Measurements from ENCODE around the gene SOCS3. TPM values are rescaled to one million over a fixed set of nuclear protein-coding genes. Genes with fewer than 3 reads are reported as not detected.
"Not testable (repeated sequence)": the region's sequence is repeated elsewhere in the genome, so short reads cannot be mapped to it uniquely, and the experiment has no call there.

The SOCS3 gene
- total and polyA plus RNA-seq, 2 experiments from 2014 or later = 13.2 to 32.9 TPM

GRCh38 chr17:78332991-78333390 is 26.9 kb downstream of the SOCS3 start (continued):
- TF ChIP-seq ZNF462 (CRISPR knock-in tag; IDR thresholded peaks at IDR 0.05) (no peak), EZH2 (IDR thresholded peaks at IDR 0.05; ENCODE audit: low read depth, unreplicated experiment) (no peak), CTCF (conservative IDR thresholded peaks at IDR 0.05; ENCODE audit: low read depth in 2 of 2) (no peak), NANOG (IDR thresholded peaks at IDR 0.05; ENCODE audit: borderline replicate concordance) (no peak)

GRCh38 chr17:78331355-78331754 is 28.5 kb downstream of the SOCS3 start:
- H3K9me3 Mint-ChIP-seq; H3K9me2 ChIP-seq (ENCODE audit: insufficient read depth); H3K4me3 Mint-ChIP-seq; H3K27me3 ChIP-seq (ENCODE audit: insufficient read depth); H3K4me3 ChIP-seq; H4K20me1 ChIP-seq (replicated peaks; ENCODE audit: insufficient read depth); H3K27ac Mint-ChIP-seq; DNase-seq (ENCODE audit: low spot score); H3K27ac ChIP-seq (ENCODE audit: low read depth); H3K79me2 ChIP-seq (replicated peaks; ENCODE audit: insufficient read depth); H3K36me3 Mint-ChIP-seq (ENCODE audit: low read depth); H3K36me3 ChIP-seq (ENCODE audit: insufficient read depth); ATAC-seq; H3F3A ChIP-seq (replicated peaks; ENCODE audit: low read depth); H2AFZ ChIP-seq; H3K4me2 ChIP-seq: not testable (repeated sequence)
- H3K4me1 ChIP-seq (ENCODE audit: insufficient read depth) = peaks cover 11% of the 10 kb centered on the region; the same call in 1 of the 2 replicates
- Mint-ChIP-seq H3K27me3 (ENCODE audit: insufficient read depth, low read depth, poor library complexity) (peaks cover 12% of the 10 kb centered on the region), H3K4me1 (peaks cover 17% of the 10 kb centered on the region)
